ENCODE data around the gene TM9SF1.

DNA sequence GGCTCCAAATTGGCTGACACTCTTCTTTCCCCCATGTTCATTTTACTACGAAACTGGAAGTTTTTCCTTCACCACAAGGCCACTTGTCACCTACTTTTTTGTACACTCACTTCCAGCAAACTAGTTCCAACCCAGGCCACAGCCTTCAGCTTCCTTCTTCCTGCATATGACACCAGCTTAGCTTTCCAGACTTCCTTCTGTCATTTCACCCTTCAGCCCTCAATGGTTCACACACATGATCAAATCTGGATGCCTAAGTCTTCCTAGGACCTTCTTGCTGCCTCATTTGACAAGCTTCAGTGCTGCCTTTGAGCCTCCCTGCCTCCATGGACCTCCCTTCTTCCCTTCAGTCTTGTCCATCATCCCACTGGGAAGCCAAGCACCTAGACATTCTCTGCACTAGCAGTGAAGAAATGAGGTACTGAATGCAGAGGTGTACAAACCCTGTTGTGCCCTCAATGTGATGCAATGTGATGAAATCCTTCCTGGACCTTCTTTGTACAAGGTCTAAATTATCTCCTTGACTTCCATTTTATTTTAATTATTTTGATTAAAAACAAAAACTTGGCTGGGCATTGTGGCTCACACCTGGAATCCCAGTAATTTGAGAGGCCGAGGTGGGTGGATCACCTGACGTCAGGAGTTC lies 27.6 kb downstream of the TM9SF1 start:
- TF ChIP-seq ZNF24 (IDR thresholded peaks at IDR 0.05) (no peak), ONECUT2 (CRISPR knock-in tag; IDR thresholded peaks at IDR 0.05) (no peak), HNRNPL (IDR thresholded peaks at IDR 0.05; ENCODE audit: low read depth, low read length) (no peak), ZNF121 (CRISPR knock-in tag; IDR thresholded peaks at IDR 0.05) (no peak), CBX5 (CRISPR knock-in tag; IDR thresholded peaks at IDR 0.05; ENCODE audit: borderline replicate concordance) (no peak), ZNF749 (CRISPR knock-in tag; IDR thresholded peaks at IDR 0.05; ENCODE audit: borderline replicate concordance) (no peak), KAT7 (CRISPR knock-in tag; IDR thresholded peaks at IDR 0.05; ENCODE audit: borderline replicate concordance) (no peak), ZNF841 (CRISPR knock-in tag; IDR thresholded peaks at IDR 0.05; ENCODE audit: borderline replicate concordance) (no peak)
- TF ChIP-seq, protein P1, sequence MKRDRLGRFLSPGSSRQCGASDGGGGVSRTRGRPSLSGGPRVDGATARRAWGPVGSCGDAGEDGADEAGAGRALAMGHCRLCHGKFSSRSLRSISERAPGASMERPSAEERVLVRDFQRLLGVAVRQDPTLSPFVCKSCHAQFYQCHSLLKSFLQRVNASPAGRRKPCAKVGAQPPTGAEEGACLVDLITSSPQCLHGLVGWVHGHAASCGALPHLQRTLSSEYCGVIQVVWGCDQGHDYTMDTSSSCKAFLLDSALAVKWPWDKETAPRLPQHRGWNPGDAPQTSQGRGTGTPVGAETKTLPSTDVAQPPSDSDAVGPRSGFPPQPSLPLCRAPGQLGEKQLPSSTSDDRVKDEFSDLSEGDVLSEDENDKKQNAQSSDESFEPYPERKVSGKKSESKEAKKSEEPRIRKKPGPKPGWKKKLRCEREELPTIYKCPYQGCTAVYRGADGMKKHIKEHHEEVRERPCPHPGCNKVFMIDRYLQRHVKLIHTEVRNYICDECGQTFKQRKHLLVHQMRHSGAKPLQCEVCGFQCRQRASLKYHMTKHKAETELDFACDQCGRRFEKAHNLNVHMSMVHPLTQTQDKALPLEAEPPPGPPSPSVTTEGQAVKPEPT (CRISPR knock-in tag; IDR thresholded peaks at IDR 0.05; ENCODE audit: low read depth): no peak
- TF ChIP-seq, protein P2, sequence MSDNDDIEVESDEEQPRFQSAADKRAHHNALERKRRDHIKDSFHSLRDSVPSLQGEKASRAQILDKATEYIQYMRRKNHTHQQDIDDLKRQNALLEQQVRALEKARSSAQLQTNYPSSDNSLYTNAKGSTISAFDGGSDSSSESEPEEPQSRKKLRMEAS (IDR thresholded peaks at IDR 0.05): no peak
- TF ChIP-seq, protein P3, sequence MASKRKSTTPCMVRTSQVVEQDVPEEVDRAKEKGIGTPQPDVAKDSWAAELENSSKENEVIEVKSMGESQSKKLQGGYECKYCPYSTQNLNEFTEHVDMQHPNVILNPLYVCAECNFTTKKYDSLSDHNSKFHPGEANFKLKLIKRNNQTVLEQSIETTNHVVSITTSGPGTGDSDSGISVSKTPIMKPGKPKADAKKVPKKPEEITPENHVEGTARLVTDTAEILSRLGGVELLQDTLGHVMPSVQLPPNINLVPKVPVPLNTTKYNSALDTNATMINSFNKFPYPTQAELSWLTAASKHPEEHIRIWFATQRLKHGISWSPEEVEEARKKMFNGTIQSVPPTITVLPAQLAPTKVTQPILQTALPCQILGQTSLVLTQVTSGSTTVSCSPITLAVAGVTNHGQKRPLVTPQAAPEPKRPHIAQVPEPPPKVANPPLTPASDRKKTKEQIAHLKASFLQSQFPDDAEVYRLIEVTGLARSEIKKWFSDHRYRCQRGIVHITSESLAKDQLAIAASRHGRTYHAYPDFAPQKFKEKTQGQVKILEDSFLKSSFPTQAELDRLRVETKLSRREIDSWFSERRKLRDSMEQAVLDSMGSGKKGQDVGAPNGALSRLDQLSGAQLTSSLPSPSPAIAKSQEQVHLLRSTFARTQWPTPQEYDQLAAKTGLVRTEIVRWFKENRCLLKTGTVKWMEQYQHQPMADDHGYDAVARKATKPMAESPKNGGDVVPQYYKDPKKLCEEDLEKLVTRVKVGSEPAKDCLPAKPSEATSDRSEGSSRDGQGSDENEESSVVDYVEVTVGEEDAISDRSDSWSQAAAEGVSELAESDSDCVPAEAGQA (IDR thresholded peaks at IDR 0.05; ENCODE audit: low read depth): no peak
- TF ChIP-seq, protein P3 (CRISPR knock-in tag; IDR thresholded peaks at IDR 0.05; ENCODE audit: borderline replicate concordance): no peak
